CD14-positive monocyte (primary cell): ENCODE data around the gene DLG1. TPM values are rescaled to one million over a fixed set of nuclear protein-coding genes. Genes with fewer than 3 reads are reported as not detected.
A peak's percentile ranks its signal among the peaks of the same experiment; 100 is the strongest.

Experiments used
- DNase-seq, 3 donors: peaks; one replicate each; pipeline ENCODE4 v3.0.0-alpha.2; 2011 to 2022
- H2AFZ ChIP-seq: 2 replicates; pipeline ENCODE4 v1.6.0; 2012; ENCODE audit warnings: mild to moderate bottlenecking, low read depth, low read length, inconsistent platforms; ENCODE audit not compliant: insufficient read depth, poor library complexity, severe bottlenecking
- H3K27ac ChIP-seq, 2 donors: 1 replicate in 1 of 2; 2 replicates in 1 of 2; pipeline ENCODE4 v1.5.1; 2012 to 2013; ENCODE audit warnings: low read length in 2 of 2, control low read depth in 1 of 2, inconsistent platforms in 1 of 2, low read depth in 1 of 2, mild to moderate bottlenecking in 1 of 2
- H3K27me3 ChIP-seq, 2 donors: one replicate each; pipeline versions ENCODE4 v1.6.0 to v1.6.1; 2011 to 2013; ENCODE audit warnings: low read length in 2 of 2; ENCODE audit not compliant: control insufficient read depth in 2 of 2, insufficient read depth in 2 of 2
- H3K36me3 ChIP-seq, 2 donors: replicated peaks in 1 of 2; 1 replicate in 1 of 2; 2 replicates in 1 of 2; pipeline versions ENCODE4 v1.5.1 to v1.6.1; 2012 to 2013; ENCODE audit warnings: low read length in 2 of 2, control low read depth in 1 of 2, inconsistent platforms in 1 of 2, mild to moderate bottlenecking in 1 of 2; ENCODE audit not compliant: insufficient read depth in 2 of 2, control insufficient read depth in 1 of 2
- H3K4me1 ChIP-seq, 2 donors: 1 replicate in 1 of 2; 2 replicates in 1 of 2; pipeline versions ENCODE4 v1.5.1 to v1.6.1; 2012 to 2013; ENCODE audit warnings: low read length in 2 of 2, control low read depth in 1 of 2, inconsistent platforms in 1 of 2, mild to moderate bottlenecking in 1 of 2, moderate library complexity in 1 of 2; ENCODE audit not compliant: insufficient read depth in 2 of 2, control insufficient read depth in 1 of 2
- H3K4me2 ChIP-seq: replicated peaks from 2 replicates; pipeline ENCODE3; 2012; ENCODE audit warnings: low read length, moderate library complexity, mild to moderate bottlenecking; ENCODE audit not compliant: poor library complexity, severe bottlenecking; ENCODE audit errors: extremely low read depth
- H3K4me3 ChIP-seq, 3 experiments: fragments of 200-600 bp in 1 of 3; sonication (generic) in 1 of 3; replicated peaks in 1 of 3; 1 replicate in 2 of 3; 2 replicates in 1 of 3; pipeline ENCODE4 v1.5.1; 2011 to 2013; ENCODE audit warnings: low read length in 3 of 3, mild to moderate bottlenecking in 3 of 3, control low read depth in 2 of 3, low read depth in 2 of 3, inconsistent platforms in 1 of 3, moderate library complexity in 1 of 3
- H3K79me2 ChIP-seq: 2 replicates; pipeline ENCODE4 v1.6.0; 2012; ENCODE audit warnings: mild to moderate bottlenecking, control low read depth, inconsistent platforms, low read length, moderate library complexity; ENCODE audit not compliant: insufficient read depth
- H3K9ac ChIP-seq: 2 replicates; pipeline ENCODE4 v1.6.0; 2017; ENCODE audit warnings: low read length, mild to moderate bottlenecking; ENCODE audit not compliant: insufficient read depth, poor library complexity, severe bottlenecking
- H3K9me3 ChIP-seq, 2 donors: replicated peaks in 1 of 2; 1 replicate in 1 of 2; 2 replicates in 1 of 2; pipeline versions ENCODE4 v1.5.1 to v1.6.1; 2012 to 2013; ENCODE audit warnings: low read length in 2 of 2, control low read depth in 1 of 2; ENCODE audit not compliant: control insufficient read depth in 1 of 2, insufficient read depth in 1 of 2
- H4K20me1 ChIP-seq: 2 replicates; pipeline ENCODE4 v1.6.0; 2012; ENCODE audit warnings: mild to moderate bottlenecking, low read length, control low read depth, moderate library complexity; ENCODE audit not compliant: insufficient read depth
- H3K27ac Mint-ChIP-seq, 7 donors: one replicate each; pipeline ENCODE4 v1.8.0; 2020; ENCODE audit warnings: mild to moderate bottlenecking in 7 of 7, mixed read lengths in 7 of 7, moderate library complexity in 6 of 7, inconsistent platforms in 2 of 7
- H3K27me3 Mint-ChIP-seq, 3 donors: one replicate each; pipeline ENCODE4 v1.8.0; 2021 to 2022; ENCODE audit warnings: low read depth in 3 of 3, mild to moderate bottlenecking in 3 of 3, mixed read lengths in 3 of 3, moderate library complexity in 3 of 3, inconsistent platforms in 1 of 3
- H3K36me3 Mint-ChIP-seq, 2 donors: one replicate each; pipeline ENCODE4 v1.8.0; 2020; ENCODE audit warnings: mixed read lengths in 2 of 2, inconsistent platforms in 1 of 2, mild to moderate bottlenecking in 1 of 2
- H3K4me1 Mint-ChIP-seq: one replicate; pipeline ENCODE4 v1.8.0; 2020; ENCODE audit warnings: mild to moderate bottlenecking, mixed read lengths
- H3K4me3 Mint-ChIP-seq, 2 donors: one replicate each; pipeline ENCODE4 v1.8.0; 2020; ENCODE audit warnings: mild to moderate bottlenecking in 2 of 2, mixed read lengths in 2 of 2, moderate library complexity in 1 of 2
- H3K9me3 Mint-ChIP-seq, 7 donors: one replicate each; pipeline ENCODE4 v1.8.0; 2020 to 2022; ENCODE audit warnings: mixed read lengths in 7 of 7, mild to moderate bottlenecking in 6 of 7, moderate library complexity in 6 of 7, inconsistent platforms in 2 of 7
- CTCF ChIP-seq: fragments of 200-600 bp; IDR thresholded peaks from one replicate; pipeline ENCODE4 v1.8.0; 2022; ENCODE audit warnings: antibody characterized with exemption, mild to moderate bottlenecking
- WGBS: methylation state at CpG from one replicate; pipeline ENCODE4 v1.1.5; 2013; ENCODE audit warnings: missing lambda C conversion rate; ENCODE audit not compliant: insufficient coverage; 5-methylcytosine and 5-hydroxymethylcytosine counted together
- intact Hi-C, 2 donors: fragments of 100-400 bp; cut with micrococcal nuclease; formaldehyde crosslinking; loops; one replicate each; pipeline versions ENCODE4 v1.15.0 to v1.15.1; 2023
- polyA plus RNA-seq, 3 donors: library from polyadenylated mRNA; depleted of rRNA in 1 of 3; unstranded in 2 of 3; stranded (reverse) in 1 of 3; fragments of 300-500 nt in 2 of 3; fragments of >200 nt in 1 of 3; fragmentation: Illumina TruSeq in 2 of 3; gene quantifications; 1 replicate in 2 of 3; 2 replicates in 1 of 3; pipeline ENCODE4 v1.2.3, GENCODE V29; 2012 to 2021

The DLG1 gene
- polyA plus RNA-seq, 3 donors = 6.5 to 21.9 (median 10.2) TPM

GRCh38 chr3:197024881-197025735 is 273.3 kb downstream of the DLG1 start:
- no peaks in the 10 kb centered on the region for H3K9me3 ChIP-seq
- peaks cover 0 to 15% of the 10 kb centered on the region in 2 donors for H3K27me3 ChIP-seq
- peaks cover 27 to 38% of the 10 kb centered on the region in 2 donors for H3K4me1 ChIP-seq
- H2AFZ ChIP-seq = no peak overlapping the region
- 95% methylated on average over 23 of the region's 28 CpGs for whole genome bisulfite sequencing
- TF ChIP-seq CTCF = no peak
- H3K4me1 Mint-ChIP-seq = peaks cover 24% of the 10 kb centered on the region
- no peak overlapping the region for H3K4me3 Mint-ChIP-seq
- no peaks in the 10 kb centered on the region for H4K20me1 ChIP-seq
- H3K9me3 Mint-ChIP-seq = peaks cover 0 to 6% (median 0%) of the 10 kb centered on the region in 7 donors
- H3K36me3 Mint-ChIP-seq = peaks cover 0 to 4% of the 10 kb centered on the region in 2 donors
- no peaks in the 10 kb centered on the region for H3K36me3 ChIP-seq
- H3K27ac Mint-ChIP-seq = no peak overlapping the region
- no peak overlapping the region for H3K4me3 ChIP-seq
- no peak overlapping the region for H3K27ac ChIP-seq
- intact Hi-C loops = no loop called here
- no peaks in the 10 kb centered on the region for H3K79me2 ChIP-seq
- peaks cover 31 to 64% (median 47%) of the 10 kb centered on the region in 3 donors for H3K27me3 Mint-ChIP-seq
- H3K9ac ChIP-seq = no peak overlapping the region
- H3K4me2 ChIP-seq = no peak overlapping the region
- DNase-seq = no peak

- no peaks in the 10 kb centered on the region for H3K9me3 ChIP-seq
- no peaks in the 10 kb centered on the region for H3K36me3 ChIP-seq
- H3K4me1 Mint-ChIP-seq = peaks cover 19% of the 10 kb centered on the region
- peaks cover 28 to 55% (median 44%) of the 10 kb centered on the region in 3 donors for H3K27me3 Mint-ChIP-seq
- peak overlapping the region; percentile 59 for H3K4me2 ChIP-seq
- peaks cover 0 to 3% (median 0%) of the 10 kb centered on the region in 7 donors for H3K9me3 Mint-ChIP-seq
- intact Hi-C loops = no loop called here
- no peak overlapping the region for H3K4me3 ChIP-seq
- H3K4me1 ChIP-seq = peaks cover 20 to 28% of the 10 kb centered on the region in 2 donors
- peaks cover 0 to 13% of the 10 kb centered on the region in 2 donors for H3K27me3 ChIP-seq
- no peaks in the 10 kb centered on the region for H4K20me1 ChIP-seq
- H3K27ac ChIP-seq = peak overlapping the region in 1 of 2 donors; percentile 16
- 86% methylated on average over 21 of the region's 36 CpGs for WGBS
- H2AFZ ChIP-seq = no peak overlapping the region
- H3K27ac Mint-ChIP-seq = no peak overlapping the region
- H3K36me3 Mint-ChIP-seq = peaks cover 0 to 4% of the 10 kb centered on the region in 2 donors
- peak in 1 of 3 donors; percentile 3 for DNase-seq
- no peaks in the 10 kb centered on the region for H3K79me2 ChIP-seq
- H3K4me3 Mint-ChIP-seq = peak overlapping the region; percentile 69 to 91
- no peak for TF ChIP-seq CTCF
- H3K9ac ChIP-seq = no peak overlapping the region
These were observed 274.3 kb downstream of the DLG1 start for GRCh38 chr3:197023998-197024651.
